ENCODE data around the gene KCNMA1.

KCNMA1 gene

DNA sequence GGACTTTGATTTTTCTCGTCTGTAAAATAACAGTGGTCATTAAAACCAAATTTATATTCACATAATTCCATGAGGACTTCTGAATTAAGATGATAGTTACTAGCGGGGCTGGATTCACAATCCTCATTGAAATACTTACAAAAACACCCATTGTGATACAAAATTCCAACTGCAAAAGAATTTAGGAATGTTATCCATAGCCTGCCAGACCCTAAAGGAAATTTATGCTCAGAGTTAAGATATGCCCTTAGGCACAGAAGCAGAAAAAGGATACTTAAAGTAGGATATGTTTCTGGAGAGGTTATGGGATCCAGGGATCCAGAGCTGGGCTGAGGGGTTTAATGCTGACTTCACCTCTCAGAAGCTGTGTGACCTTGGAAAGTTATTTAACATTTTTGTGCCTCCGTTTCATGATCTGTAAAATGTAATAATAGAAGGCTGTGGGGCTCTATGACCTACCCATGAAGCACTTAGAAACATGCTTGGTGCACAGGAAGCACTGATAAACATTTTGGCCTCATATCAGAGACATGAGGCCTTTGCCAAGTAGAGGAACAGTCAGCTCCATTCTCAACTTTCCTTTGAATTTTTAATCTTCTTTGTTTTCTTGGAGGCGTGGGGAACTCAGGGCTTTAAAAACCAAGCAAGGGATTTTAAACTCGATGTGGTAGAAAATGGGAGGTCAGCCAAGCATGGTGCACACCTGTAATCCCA is 744.7 kb downstream of the KCNMA1 start:
- Histone ChIP-seq H3K9me3 (ENCODE audit: insufficient read depth, low read length) (no peaks in the 10 kb centered on the region), H3K9me2 (replicated peaks; ENCODE audit: insufficient read depth, low read length) (no peaks in the 10 kb centered on the region; the same call in 1 of the 2 replicates), H3K36me3 (ENCODE audit: low read length) (no peaks in the 10 kb centered on the region), H3K27ac (ENCODE audit: low read depth, low read length) (no peak overlapping the region), H3K4me3 (ENCODE audit: insufficient read depth, low read length, poor library complexity, severe bottlenecking) (no peak overlapping the region), H4K20me1 (ENCODE audit: low read depth, low read length) (no peaks in the 10 kb centered on the region), H3F3A (ENCODE audit: insufficient read depth) (no peaks in the 10 kb centered on the region), H2AFZ (ENCODE audit: low read depth, low read length, severe bottlenecking) (no peak overlapping the region), H3K27me3 (ENCODE audit: low read length) (no peaks in the 10 kb centered on the region), H3K4me2 (ENCODE audit: low read depth, low read length, poor library complexity, severe bottlenecking) (no peak overlapping the region), H3K79me2 (ENCODE audit: insufficient read depth, low read length) (no peaks in the 10 kb centered on the region), H3K9ac (ENCODE audit: low read length) (no peak overlapping the region)
- no peak for TF ChIP-seq EZH2phosphoT487 (conservative IDR thresholded peaks at IDR 0.05; ENCODE audit: low read length)
- TF ChIP-seq, protein P1, sequence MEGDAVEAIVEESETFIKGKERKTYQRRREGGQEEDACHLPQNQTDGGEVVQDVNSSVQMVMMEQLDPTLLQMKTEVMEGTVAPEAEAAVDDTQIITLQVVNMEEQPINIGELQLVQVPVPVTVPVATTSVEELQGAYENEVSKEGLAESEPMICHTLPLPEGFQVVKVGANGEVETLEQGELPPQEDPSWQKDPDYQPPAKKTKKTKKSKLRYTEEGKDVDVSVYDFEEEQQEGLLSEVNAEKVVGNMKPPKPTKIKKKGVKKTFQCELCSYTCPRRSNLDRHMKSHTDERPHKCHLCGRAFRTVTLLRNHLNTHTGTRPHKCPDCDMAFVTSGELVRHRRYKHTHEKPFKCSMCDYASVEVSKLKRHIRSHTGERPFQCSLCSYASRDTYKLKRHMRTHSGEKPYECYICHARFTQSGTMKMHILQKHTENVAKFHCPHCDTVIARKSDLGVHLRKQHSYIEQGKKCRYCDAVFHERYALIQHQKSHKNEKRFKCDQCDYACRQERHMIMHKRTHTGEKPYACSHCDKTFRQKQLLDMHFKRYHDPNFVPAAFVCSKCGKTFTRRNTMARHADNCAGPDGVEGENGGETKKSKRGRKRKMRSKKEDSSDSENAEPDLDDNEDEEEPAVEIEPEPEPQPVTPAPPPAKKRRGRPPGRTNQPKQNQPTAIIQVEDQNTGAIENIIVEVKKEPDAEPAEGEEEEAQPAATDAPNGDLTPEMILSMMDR (IDR thresholded peaks at IDR 0.05; ENCODE audit: insufficient read depth, low read length, poor library complexity, severe bottlenecking) = no peak

DNA sequence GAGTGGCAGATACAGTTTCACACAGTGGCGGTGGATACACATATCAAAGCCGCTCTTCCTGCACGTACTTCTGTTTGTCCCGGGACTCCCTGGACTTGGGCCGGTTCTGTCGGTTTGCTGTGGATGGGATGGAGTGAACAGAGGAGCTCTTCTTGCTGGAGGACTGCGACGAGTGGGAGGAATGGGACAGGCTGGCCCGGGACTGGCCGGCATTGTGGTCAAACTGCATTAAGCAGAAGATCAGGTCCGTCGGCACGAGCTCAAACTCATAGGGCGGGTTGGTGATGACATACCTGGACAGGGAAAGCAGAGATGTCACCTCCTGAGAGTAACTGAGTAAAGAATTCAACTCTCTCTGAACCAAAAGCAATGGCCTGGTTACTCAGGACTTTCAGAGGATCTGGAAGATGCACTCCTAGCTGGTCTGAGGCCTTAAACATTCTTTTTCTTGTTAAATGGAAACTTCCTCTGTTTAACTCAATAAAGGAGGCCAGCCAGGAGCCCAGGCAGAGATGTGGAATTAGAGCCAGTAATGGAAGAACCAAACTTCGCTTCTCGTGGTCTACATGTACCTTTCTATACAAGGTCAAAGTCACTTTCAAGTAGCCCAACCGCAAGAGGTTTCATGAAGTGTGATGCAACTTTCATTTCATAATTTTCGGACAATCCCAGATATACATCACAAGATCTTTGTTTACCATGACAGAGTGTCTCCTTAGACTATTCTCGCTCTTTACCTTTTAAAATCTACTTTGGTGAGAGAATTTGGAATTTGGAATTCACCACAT is 750.2 kb downstream of the KCNMA1 start:
- no peak overlapping the region for H3K4me2 ChIP-seq (ENCODE audit: low read depth, low read length, poor library complexity, severe bottlenecking)
- no peaks in the 10 kb centered on the region for H3F3A ChIP-seq (ENCODE audit: insufficient read depth)
- no peak overlapping the region for H3K4me3 ChIP-seq (ENCODE audit: insufficient read depth, low read length, poor library complexity, severe bottlenecking)
- no peaks in the 10 kb centered on the region for H3K79me2 ChIP-seq (ENCODE audit: insufficient read depth, low read length)
- H3K27ac ChIP-seq (ENCODE audit: low read depth, low read length) = no peak overlapping the region
- no peaks in the 10 kb centered on the region; the same call in 1 of the 2 replicates for H3K9me2 ChIP-seq (replicated peaks; ENCODE audit: insufficient read depth, low read length)
- no peaks in the 10 kb centered on the region for H4K20me1 ChIP-seq (ENCODE audit: low read depth, low read length)
- TF ChIP-seq, protein P1 (IDR thresholded peaks at IDR 0.05; ENCODE audit: insufficient read depth, low read length, poor library complexity, severe bottlenecking) = no peak
- no peak for TF ChIP-seq EZH2phosphoT487 (conservative IDR thresholded peaks at IDR 0.05; ENCODE audit: low read length)
- H3K9ac ChIP-seq (ENCODE audit: low read length) = no peak overlapping the region
- H3K27me3 ChIP-seq (ENCODE audit: low read length) = no peaks in the 10 kb centered on the region
- H3K36me3 ChIP-seq (ENCODE audit: low read length) = no peaks in the 10 kb centered on the region
- no peaks in the 10 kb centered on the region for H3K9me3 ChIP-seq (ENCODE audit: insufficient read depth, low read length)
- no peak overlapping the region for H2AFZ ChIP-seq (ENCODE audit: low read depth, low read length, severe bottlenecking)

DNA sequence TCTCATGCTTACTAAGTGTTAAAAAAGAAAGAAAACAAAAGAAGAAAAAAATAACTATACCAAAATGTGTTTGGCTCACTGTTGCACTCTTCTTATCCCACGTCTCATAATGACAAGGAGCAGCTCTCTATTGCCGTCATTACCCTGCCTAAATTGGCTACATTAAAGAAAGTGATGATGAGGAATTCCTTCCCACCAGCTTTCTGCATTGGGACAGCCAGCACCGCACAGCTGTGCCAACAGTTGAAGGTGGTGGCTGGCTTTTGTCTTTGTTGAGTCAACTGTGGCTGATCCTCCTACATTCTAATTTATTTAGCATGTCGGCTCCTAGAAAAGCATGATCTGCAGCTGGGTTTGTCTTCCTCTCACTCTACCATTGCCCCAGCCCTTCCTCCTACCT is 751.8 kb downstream of the KCNMA1 start:
- no peak overlapping the region for H3K9ac ChIP-seq (ENCODE audit: low read length)
- H3F3A ChIP-seq (ENCODE audit: insufficient read depth) = no peaks in the 10 kb centered on the region
- no peak overlapping the region for H3K27ac ChIP-seq (ENCODE audit: low read depth, low read length)
- H3K4me3 ChIP-seq (ENCODE audit: insufficient read depth, low read length, poor library complexity, severe bottlenecking) = no peak overlapping the region
- no peaks in the 10 kb centered on the region for H3K9me2 ChIP-seq (replicated peaks; ENCODE audit: insufficient read depth, low read length)
- no peaks in the 10 kb centered on the region for H4K20me1 ChIP-seq (ENCODE audit: low read depth, low read length)
- H3K4me2 ChIP-seq (ENCODE audit: low read depth, low read length, poor library complexity, severe bottlenecking) = no peak overlapping the region
- no peaks in the 10 kb centered on the region for H3K9me3 ChIP-seq (ENCODE audit: insufficient read depth, low read length)
- TF ChIP-seq, protein P1 (IDR thresholded peaks at IDR 0.05; ENCODE audit: insufficient read depth, low read length, poor library complexity, severe bottlenecking) = no peak
- no peak for TF ChIP-seq EZH2phosphoT487 (conservative IDR thresholded peaks at IDR 0.05; ENCODE audit: low read length)
- no peaks in the 10 kb centered on the region for H3K36me3 ChIP-seq (ENCODE audit: low read length)
- no peak overlapping the region for H2AFZ ChIP-seq (ENCODE audit: low read depth, low read length, severe bottlenecking)
- H3K79me2 ChIP-seq (ENCODE audit: insufficient read depth, low read length) = no peaks in the 10 kb centered on the region
- no peaks in the 10 kb centered on the region for H3K27me3 ChIP-seq (ENCODE audit: low read length)

Data from SU-DHL-6 (cell line).